ENCODE measurements around the gene MUL1. TPM values are rescaled to one million over a fixed set of nuclear protein-coding genes. Genes with fewer than 3 reads are reported as not detected.

MUL1 gene
- total RNA-seq, 3 donors from 2014 or later (not counting 1 experiment from before 2014, with no cell fraction given): 21.0 to 29.5 (median 28.8) TPM

DNA sequence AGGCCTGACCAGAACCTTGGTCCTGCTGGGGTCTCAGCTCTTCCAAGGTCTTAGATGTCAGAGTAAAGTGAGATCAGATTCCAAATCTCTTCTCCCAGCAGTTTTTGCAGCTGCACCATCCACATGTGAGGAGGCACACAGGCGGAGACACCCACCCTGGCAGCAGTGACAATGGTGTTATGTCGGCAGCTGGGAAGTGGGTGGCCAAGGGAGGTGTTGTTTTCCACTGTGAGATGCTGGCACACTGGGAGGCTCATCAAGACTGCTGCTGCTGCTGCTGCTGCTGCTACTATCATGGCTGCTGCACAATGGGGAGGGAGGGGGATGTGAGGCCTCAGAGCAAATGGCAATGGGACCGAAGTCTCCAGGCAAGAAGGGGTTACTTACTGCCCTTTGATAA is 45.6 kb downstream of the MUL1 start:
- DNase-seq (no peak), ATAC-seq (no peak)
- WGBS (ENCODE audit: insufficient coverage): 93% methylated on average over 3 of the region's 3 CpGs
- Mint-ChIP-seq H3K4me1 (no peaks in the 10 kb centered on the region), H3K4me3 (no peak overlapping the region), H3K27me3 (ENCODE audit: low read depth in 2 of 2) (peaks cover 0 to 17% of the 10 kb centered on the region in 2 donors), H3K9me3 (no peaks in the 10 kb centered on the region), H3K27ac (no peak overlapping the region), H3K36me3 (no peaks in the 10 kb centered on the region)
- Histone ChIP-seq H3K4me1 (ENCODE audit: control insufficient read depth, insufficient read depth, low read length) (no peaks in the 10 kb centered on the region), H3K4me3 (ENCODE audit: low read length) (no peak overlapping the region), H3K27me3 (ENCODE audit: control insufficient read depth, insufficient read depth, low read length) (no peaks in the 10 kb centered on the region), H3K36me3 (ENCODE audit: control insufficient read depth, insufficient read depth, low read length) (no peaks in the 10 kb centered on the region), H3K9me3 (ENCODE audit: control insufficient read depth, insufficient read depth, low read length) (no peaks in the 10 kb centered on the region), H3K27ac (ENCODE audit: low read length) (no peak overlapping the region)
- TF ChIP-seq, protein P1, sequence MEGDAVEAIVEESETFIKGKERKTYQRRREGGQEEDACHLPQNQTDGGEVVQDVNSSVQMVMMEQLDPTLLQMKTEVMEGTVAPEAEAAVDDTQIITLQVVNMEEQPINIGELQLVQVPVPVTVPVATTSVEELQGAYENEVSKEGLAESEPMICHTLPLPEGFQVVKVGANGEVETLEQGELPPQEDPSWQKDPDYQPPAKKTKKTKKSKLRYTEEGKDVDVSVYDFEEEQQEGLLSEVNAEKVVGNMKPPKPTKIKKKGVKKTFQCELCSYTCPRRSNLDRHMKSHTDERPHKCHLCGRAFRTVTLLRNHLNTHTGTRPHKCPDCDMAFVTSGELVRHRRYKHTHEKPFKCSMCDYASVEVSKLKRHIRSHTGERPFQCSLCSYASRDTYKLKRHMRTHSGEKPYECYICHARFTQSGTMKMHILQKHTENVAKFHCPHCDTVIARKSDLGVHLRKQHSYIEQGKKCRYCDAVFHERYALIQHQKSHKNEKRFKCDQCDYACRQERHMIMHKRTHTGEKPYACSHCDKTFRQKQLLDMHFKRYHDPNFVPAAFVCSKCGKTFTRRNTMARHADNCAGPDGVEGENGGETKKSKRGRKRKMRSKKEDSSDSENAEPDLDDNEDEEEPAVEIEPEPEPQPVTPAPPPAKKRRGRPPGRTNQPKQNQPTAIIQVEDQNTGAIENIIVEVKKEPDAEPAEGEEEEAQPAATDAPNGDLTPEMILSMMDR (IDR thresholded peaks at IDR 0.05): no peak
- intact Hi-C loops (cut with micrococcal nuclease): no loop called here

DNA sequence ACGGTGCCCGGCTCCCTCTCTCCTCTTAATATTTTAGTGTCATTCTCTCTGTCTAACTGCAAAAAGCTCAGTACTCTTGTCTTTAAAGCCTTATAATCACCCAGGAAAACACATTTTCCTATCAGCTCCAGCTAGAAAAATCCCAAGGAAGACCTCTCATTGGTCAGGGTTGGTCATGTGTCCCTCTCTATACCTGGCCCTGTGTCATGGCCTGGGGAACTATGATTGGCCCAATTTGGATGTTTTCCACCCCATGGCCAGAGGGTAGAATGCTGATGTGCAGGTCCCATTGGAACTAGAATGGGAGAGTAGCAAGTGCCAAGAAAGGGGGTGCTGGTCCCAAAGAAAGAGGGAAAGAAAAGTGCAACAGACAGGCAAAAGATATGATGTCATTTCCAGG is 49.2 kb downstream of the MUL1 start:
- WGBS (ENCODE audit: insufficient coverage): 86% methylated on average over 2 of the region's 2 CpGs
- TF ChIP-seq, protein P1 (IDR thresholded peaks at IDR 0.05): no peak
- no peak for ATAC-seq

DNA sequence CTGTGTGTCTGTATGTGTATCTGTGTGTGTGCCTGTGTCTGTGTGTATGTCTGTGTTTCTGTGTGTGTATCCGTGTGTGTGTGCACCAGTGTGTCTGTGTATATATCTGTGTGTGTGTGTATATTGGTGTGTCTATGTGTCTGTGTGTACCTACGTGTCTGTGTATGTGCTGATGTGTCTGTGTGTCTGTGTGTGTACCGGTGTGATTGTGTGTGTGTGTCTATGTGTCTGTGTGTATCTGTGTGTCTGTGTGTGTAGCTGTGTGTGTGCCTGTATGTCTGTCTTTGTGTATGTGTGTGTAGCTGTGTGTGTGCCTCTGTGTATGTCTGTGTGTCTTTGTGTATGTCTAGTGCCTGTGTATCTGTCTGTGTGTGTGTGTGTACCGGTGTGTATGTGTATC is 53.9 kb downstream of the MUL1 start:
- intact Hi-C loops (cut with micrococcal nuclease): no loop called here
- H3K27me3 Mint-ChIP-seq (ENCODE audit: low read depth in 2 of 2): peaks cover 10 to 15% of the 10 kb centered on the region in 2 donors
- no peak overlapping the region for H3K4me3 ChIP-seq (ENCODE audit: low read length)
- H3K4me1 Mint-ChIP-seq: no peaks in the 10 kb centered on the region
- ATAC-seq (no peak), DNase-seq (no peak)
- no peaks in the 10 kb centered on the region for H3K36me3 Mint-ChIP-seq
- H3K9me3 Mint-ChIP-seq: no peaks in the 10 kb centered on the region
- H3K9me3 ChIP-seq (ENCODE audit: control insufficient read depth, insufficient read depth, low read length): no peaks in the 10 kb centered on the region
- no peaks in the 10 kb centered on the region for H3K27me3 ChIP-seq (ENCODE audit: control insufficient read depth, insufficient read depth, low read length)
- no peak overlapping the region for H3K27ac Mint-ChIP-seq
- no peak overlapping the region for H3K27ac ChIP-seq (ENCODE audit: low read length)
- 92% methylated on average over 4 of the region's 4 CpGs for WGBS (ENCODE audit: insufficient coverage)
- TF ChIP-seq, protein P1 (IDR thresholded peaks at IDR 0.05): no peak
- H3K4me3 Mint-ChIP-seq: no peak overlapping the region
- H3K4me1 ChIP-seq (ENCODE audit: control insufficient read depth, insufficient read depth, low read length): no peaks in the 10 kb centered on the region
- H3K36me3 ChIP-seq (ENCODE audit: control insufficient read depth, insufficient read depth, low read length): no peaks in the 10 kb centered on the region

More for the DNA sequence above, 49.2 kb downstream of the MUL1 start:
- DNase-seq: no peak
- no peak overlapping the region for H3K4me3 Mint-ChIP-seq
- H3K9me3 ChIP-seq (ENCODE audit: control insufficient read depth, insufficient read depth, low read length): no peaks in the 10 kb centered on the region
- no peaks in the 10 kb centered on the region for H3K9me3 Mint-ChIP-seq
- no peak overlapping the region for H3K27ac Mint-ChIP-seq
- H3K27ac ChIP-seq (ENCODE audit: low read length): no peak overlapping the region
- no peaks in the 10 kb centered on the region for H3K36me3 Mint-ChIP-seq
- H3K27me3 Mint-ChIP-seq (ENCODE audit: low read depth in 2 of 2): peaks cover 0 to 14% of the 10 kb centered on the region in 2 donors
- no peaks in the 10 kb centered on the region for H3K4me1 Mint-ChIP-seq
- intact Hi-C loops (cut with micrococcal nuclease): no loop called here
- H3K36me3 ChIP-seq (ENCODE audit: control insufficient read depth, insufficient read depth, low read length): no peaks in the 10 kb centered on the region
- no peaks in the 10 kb centered on the region for H3K4me1 ChIP-seq (ENCODE audit: control insufficient read depth, insufficient read depth, low read length)
- H3K4me3 ChIP-seq (ENCODE audit: low read length): no peak overlapping the region
- no peaks in the 10 kb centered on the region for H3K27me3 ChIP-seq (ENCODE audit: control insufficient read depth, insufficient read depth, low read length)

DNA sequence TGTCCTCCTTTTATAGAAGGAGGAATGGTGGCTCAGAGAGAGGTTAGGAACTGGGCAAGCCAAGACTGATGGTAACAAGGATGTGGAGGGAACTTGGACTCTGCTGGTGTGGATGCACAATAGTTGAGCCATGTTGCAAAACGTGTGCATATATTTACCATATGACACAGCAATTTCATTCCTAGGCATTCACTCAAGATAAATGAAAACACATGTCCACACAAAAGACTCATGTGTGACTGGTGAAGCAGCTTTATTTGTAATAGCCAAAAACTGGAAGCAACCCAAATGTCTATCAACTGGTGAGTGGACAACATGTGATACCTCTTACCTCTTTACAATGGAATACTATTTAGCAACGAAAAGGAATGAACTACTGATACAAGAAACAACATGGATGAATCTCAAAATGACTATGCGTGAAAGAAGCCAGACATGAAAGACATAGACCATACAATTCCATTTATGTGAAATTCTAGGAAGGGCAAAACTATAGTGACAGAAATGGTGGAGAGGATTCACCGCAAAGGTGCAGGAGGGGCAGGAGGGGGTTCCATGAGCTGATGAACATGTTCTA is 58.1 kb downstream of the MUL1 start:
- ATAC-seq (no peak), DNase-seq (no peak)
- Mint-ChIP-seq H3K9me3 (no peaks in the 10 kb centered on the region), H3K36me3 (no peaks in the 10 kb centered on the region), H3K27me3 (ENCODE audit: low read depth in 2 of 2) (peaks cover 16 to 28% of the 10 kb centered on the region in 2 donors), H3K4me3 (no peak overlapping the region), H3K27ac (no peak overlapping the region), H3K4me1 (no peaks in the 10 kb centered on the region)
- no peaks in the 10 kb centered on the region for H3K9me3 ChIP-seq (ENCODE audit: control insufficient read depth, insufficient read depth, low read length)
- WGBS (ENCODE audit: insufficient coverage): 47% methylated on average over 3 of the region's 4 CpGs
- H3K27me3 ChIP-seq (ENCODE audit: control insufficient read depth, insufficient read depth, low read length): no peaks in the 10 kb centered on the region
- TF ChIP-seq, protein P1 (IDR thresholded peaks at IDR 0.05): no peak
- intact Hi-C loops (cut with micrococcal nuclease): no loop called here
- no peaks in the 10 kb centered on the region for H3K36me3 ChIP-seq (ENCODE audit: control insufficient read depth, insufficient read depth, low read length)
- H3K4me3 ChIP-seq (ENCODE audit: low read length): no peak overlapping the region
- no peaks in the 10 kb centered on the region for H3K4me1 ChIP-seq (ENCODE audit: control insufficient read depth, insufficient read depth, low read length)
- H3K27ac ChIP-seq (ENCODE audit: low read length): no peak overlapping the region

All from natural killer cell (primary cell).